SK-N-MC (cell line): Measurements from ENCODE around the gene AGAP1.

Source experiments
- EZH2 ChIP-seq: fragments of 200-600 bp; sonication (generic); IDR thresholded peaks from one replicate; pipeline ENCODE4 v1.6.1; 2017; ENCODE audit warnings: antibody characterized with exemption
- POLR2AphosphoS5 ChIP-seq: IDR thresholded peaks from 2 replicates; pipeline ENCODE4 v1.6.1; 2012; ENCODE audit warnings: mild to moderate bottlenecking, low read depth, low read length, borderline replicate concordance

- TF ChIP-seq EZH2 = no peak
- no peak for TF ChIP-seq POLR2AphosphoS5
Observed at GRCh38 chr2:236167297-236168109, 673.7 kb downstream of the AGAP1 start.
